ENCODE measurements around the gene PGRMC1. TPM values are rescaled to one million over a fixed set of nuclear protein-coding genes. Genes with fewer than 3 reads are reported as not detected.

PGRMC1 gene
- total and polyA plus RNA-seq, 9 of the 15 experiments (the other 6 are each of a cell fraction or from before 2014, with no cell fraction given): 27.4 to 115 (median 90.3) TPM

DNA sequence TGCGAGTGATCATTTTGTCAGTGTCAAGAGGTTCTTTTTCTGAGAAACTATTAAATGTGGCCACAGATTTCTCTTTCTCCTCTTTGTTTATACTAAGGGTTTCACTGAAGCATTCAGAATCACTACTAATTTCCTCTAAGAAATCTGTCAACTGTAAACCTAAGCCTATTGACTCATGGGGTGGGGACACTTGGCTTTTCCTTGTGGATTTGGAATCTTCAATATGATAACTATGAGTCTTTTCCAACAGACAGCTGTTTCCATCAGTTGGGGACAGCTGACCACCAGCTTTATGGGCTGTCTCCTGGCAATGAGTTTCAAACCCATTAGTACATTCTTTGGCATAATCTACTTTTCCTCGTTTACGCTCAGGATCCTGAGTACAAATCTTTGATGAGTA is 13.8 kb downstream of the PGRMC1 start (continued):
- no peak for TF ChIP-seq ZNF408 (CRISPR knock-in tag; IDR thresholded peaks at IDR 0.05; ENCODE audit: low read depth)

DNA sequence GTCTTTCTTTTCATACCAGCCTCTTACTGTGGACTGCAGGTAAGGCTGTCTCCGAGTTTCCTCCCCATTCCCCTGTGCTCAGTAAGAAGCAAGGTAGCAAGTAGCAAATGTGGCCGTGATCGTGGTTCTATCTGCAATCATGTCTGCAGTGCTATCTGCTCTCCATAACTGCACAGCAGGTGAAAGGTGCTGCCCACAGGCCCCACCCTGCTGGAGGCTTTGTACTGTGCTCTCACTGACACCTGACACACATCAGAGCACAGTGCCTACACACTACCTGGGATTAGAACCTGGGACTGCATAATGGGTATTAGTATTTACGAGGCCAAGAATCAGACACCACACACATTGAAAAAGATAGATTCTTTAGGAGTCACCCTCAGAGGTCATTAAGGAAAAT is 15.3 kb downstream of the PGRMC1 start:
- H3K9me1 ChIP-seq (ENCODE audit: control insufficient read depth, insufficient read depth, low read length): no peaks in the 10 kb centered on the region
- WGBS (ENCODE audit: insufficient coverage, low coverage, missing lambda C conversion rate): 8% methylated on average over 4 of the region's 4 CpGs
- in situ Hi-C loops (cut with MboI) (no loop called here), intact Hi-C loops (cut with micrococcal nuclease) (no loop called here)
- no peak overlapping the region for H3K4me3 ChIP-seq
- no peak overlapping the region for H3K9ac ChIP-seq (ENCODE audit: insufficient read depth in 1 of 2, low read depth in 2 of 2, low read length in 2 of 2)
- H3K27me3 ChIP-seq (ENCODE audit: control insufficient read depth in 2 of 2, insufficient read depth in 2 of 2, low read length in 2 of 2): 0 out of 5 replicates have a peak, but pooled peaks cover 0 to 2% of the 10 kb centered on the region in 2 experiments
- FAIRE-seq: no peak
- TF ChIP-seq, protein P1, sequence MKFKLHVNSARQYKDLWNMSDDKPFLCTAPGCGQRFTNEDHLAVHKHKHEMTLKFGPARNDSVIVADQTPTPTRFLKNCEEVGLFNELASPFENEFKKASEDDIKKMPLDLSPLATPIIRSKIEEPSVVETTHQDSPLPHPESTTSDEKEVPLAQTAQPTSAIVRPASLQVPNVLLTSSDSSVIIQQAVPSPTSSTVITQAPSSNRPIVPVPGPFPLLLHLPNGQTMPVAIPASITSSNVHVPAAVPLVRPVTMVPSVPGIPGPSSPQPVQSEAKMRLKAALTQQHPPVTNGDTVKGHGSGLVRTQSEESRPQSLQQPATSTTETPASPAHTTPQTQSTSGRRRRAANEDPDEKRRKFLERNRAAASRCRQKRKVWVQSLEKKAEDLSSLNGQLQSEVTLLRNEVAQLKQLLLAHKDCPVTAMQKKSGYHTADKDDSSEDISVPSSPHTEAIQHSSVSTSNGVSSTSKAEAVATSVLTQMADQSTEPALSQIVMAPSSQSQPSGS (CRISPR knock-in tag; IDR thresholded peaks at IDR 0.05): no peak
- TF ChIP-seq ZNF140 (CRISPR knock-in tag; IDR thresholded peaks at IDR 0.05): no peak
- H3K4me2 ChIP-seq (ENCODE audit: insufficient read depth, low read length): no peak overlapping the region
- H3K27ac ChIP-seq (ENCODE audit: extremely low read depth, low read depth, low read length): no peak overlapping the region
- POLR2A ChIA-PET: interaction anchor here (0.8 kb wide), 1 partner anchor 13 kb away, joined by 3 read pairs; no protein-coding TSS in a partner anchor
- ATAC-seq: no peak
- H3K79me2 ChIP-seq (ENCODE audit: control insufficient read depth, insufficient read depth, low read length): no peaks in the 10 kb centered on the region
- no peak for DNase-seq (ENCODE audit: extremely low read depth in 1 of 4, low spot score in 3 of 4)
- no peaks in the 10 kb centered on the region for H3K4me1 ChIP-seq (replicated peaks in 1 of 2; ENCODE audit: control insufficient read depth in 2 of 2, insufficient read depth in 2 of 2, low read length in 2 of 2)
- H4K20me1 ChIP-seq (replicated peaks; ENCODE audit: control insufficient read depth, insufficient read depth, low read length): no peaks in the 10 kb centered on the region
- no peaks in the 10 kb centered on the region for H3K36me3 ChIP-seq (ENCODE audit: control insufficient read depth, insufficient read depth, low read length)
- CTCF ChIA-PET (ENCODE audit: low intra/inter-chr PET ratio): no interaction called here
- no peaks in the 10 kb centered on the region for H3K9me3 ChIP-seq (replicated peaks; ENCODE audit: control insufficient read depth, insufficient read depth, low read depth, low read length)
- no TSS peak for BruUV-seq (replicated peaks)
- no peak overlapping the region for H2AFZ ChIP-seq (ENCODE audit: low read depth, low read length)

All from K562 (cell line).